SK-N-SH treated with all-trans-retinoic acid at 6 μM for 48 hours (cell line): ENCODE data around the gene BCR.

Source experiments
- ATAC-seq: fragments of 200-7000 bp; cut with Tn5 transposase; 3 replicates; pipeline ENCODE4 v1.9.1; 2020; ENCODE audit warnings: mild to moderate bottlenecking, moderate library complexity
- ARNTL ChIP-seq: fragments of 450-650 bp; formaldehyde crosslinking; IDR thresholded peaks from 2 replicates; pipeline ENCODE4 v1.5.0; 2020; ENCODE audit warnings: low read depth, mild to moderate bottlenecking, moderate library complexity, borderline replicate concordance
- BACH2 ChIP-seq: fragments of 250-450 bp; sonication (Bioruptor Pico); IDR thresholded peaks from 2 replicates; pipeline ENCODE4 v1.9.0; 2021; ENCODE audit warnings: mild to moderate bottlenecking, borderline replicate concordance
- ESRRG ChIP-seq: fragments of 250-450 bp; sonication (Bioruptor Pico); IDR thresholded peaks from 2 replicates; pipeline ENCODE4 v1.6.1; 2021; ENCODE audit warnings: mild to moderate bottlenecking
- ISL1 ChIP-seq: fragments of 250-450 bp; sonication (Bioruptor Pico); IDR thresholded peaks from 2 replicates; pipeline ENCODE4 v2.1.2; 2022; ENCODE audit warnings: mild to moderate bottlenecking, moderate library complexity
- OSR1 ChIP-seq: fragments of 250-450 bp; sonication (Bioruptor Pico); IDR thresholded peaks from 2 replicates; pipeline ENCODE4 v1.8.0; 2022; ENCODE audit warnings: moderate library complexity, mild to moderate bottlenecking, inconsistent platforms
- PPARA ChIP-seq: fragments of 250-450 bp; sonication (Bioruptor Pico); IDR thresholded peaks from 2 replicates; pipeline ENCODE4 v1.5.0; 2020; ENCODE audit warnings: mild to moderate bottlenecking, borderline replicate concordance
- RARB ChIP-seq: fragments of 250-450 bp; sonication (Bioruptor Pico); IDR thresholded peaks from 2 replicates; pipeline ENCODE4 v1.8.0; 2021; ENCODE audit warnings: mild to moderate bottlenecking, moderate library complexity
- SNAI2 ChIP-seq: fragments of 250-450 bp; sonication (Bioruptor Pico); IDR thresholded peaks from 2 replicates; pipeline ENCODE4 v1.5.0; 2020; ENCODE audit warnings: mild to moderate bottlenecking, moderate library complexity
- TCF4 ChIP-seq: fragments of 250-450 bp; sonication (Bioruptor Pico); IDR thresholded peaks from 2 replicates; pipeline ENCODE4 v1.8.0; 2021; ENCODE audit warnings: mild to moderate bottlenecking, moderate library complexity, borderline replicate concordance
- TOX ChIP-seq: fragments of 250-450 bp; sonication (Bioruptor Pico); IDR thresholded peaks from 2 replicates; pipeline ENCODE4 v1.8.0; 2021; ENCODE audit warnings: mild to moderate bottlenecking, moderate library complexity, borderline replicate concordance
- ZC3H10 ChIP-seq: fragments of 250-450 bp; sonication (Bioruptor Pico); IDR thresholded peaks from 2 replicates; pipeline ENCODE4 v1.5.1; 2021; ENCODE audit warnings: mild to moderate bottlenecking, moderate library complexity
- ZFP3 ChIP-seq: fragments of 250-450 bp; sonication (Bioruptor Pico); IDR thresholded peaks from 2 replicates; pipeline ENCODE4 v1.5.0; 2020; ENCODE audit warnings: mild to moderate bottlenecking, moderate library complexity
- ZFP30 ChIP-seq: fragments of 450-650 bp; formaldehyde crosslinking; IDR thresholded peaks from 2 replicates; pipeline ENCODE4 v1.5.0; 2022; ENCODE audit warnings: mild to moderate bottlenecking, moderate library complexity
- ZNF565 ChIP-seq: fragments of 450-650 bp; formaldehyde crosslinking; conservative IDR thresholded peaks from 2 replicates; pipeline ENCODE4 v1.5.0; 2020; ENCODE audit warnings: low read depth, mild to moderate bottlenecking, moderate library complexity
- ZNF70 ChIP-seq: fragments of 450-650 bp; formaldehyde crosslinking; IDR thresholded peaks from 2 replicates; pipeline ENCODE4 v1.5.0; 2020; ENCODE audit warnings: mild to moderate bottlenecking, moderate library complexity
- ZNF8 ChIP-seq: fragments of 450-650 bp; formaldehyde crosslinking; IDR thresholded peaks from 2 replicates; pipeline ENCODE4 v1.5.0; 2020; ENCODE audit warnings: mild to moderate bottlenecking, moderate library complexity
- TF ChIP-seq, protein P1 (sequence below): fragments of 250-450 bp; sonication (Bioruptor Pico); IDR thresholded peaks from 2 replicates; pipeline ENCODE4 v1.8.0; 2021; ENCODE audit warnings: low read depth, mild to moderate bottlenecking, moderate library complexity, borderline replicate concordance
- TF ChIP-seq, protein P2 (sequence below): fragments of 250-450 bp; sonication (Bioruptor Pico); IDR thresholded peaks from 2 replicates; pipeline ENCODE4 v1.5.0; 2020; ENCODE audit warnings: mild to moderate bottlenecking, moderate library complexity
- TF ChIP-seq, protein P3 (sequence below): fragments of 250-450 bp; sonication (Bioruptor Pico); IDR thresholded peaks from 2 replicates; pipeline ENCODE4 v1.5.1; 2021; ENCODE audit warnings: mild to moderate bottlenecking, moderate library complexity
- TF ChIP-seq, protein P4 (sequence below): fragments of 250-450 bp; sonication (Bioruptor Pico); IDR thresholded peaks from 2 replicates; pipeline ENCODE4 v1.8.0; 2020; ENCODE audit warnings: mild to moderate bottlenecking, moderate library complexity, borderline replicate concordance
- TF ChIP-seq, protein P5 (sequence below): fragments of 250-450 bp; sonication (Bioruptor Pico); IDR thresholded peaks from 2 replicates; pipeline ENCODE4 v1.5.1; 2020; ENCODE audit warnings: low read depth, mild to moderate bottlenecking, moderate library complexity

Gene BCR

DNA sequence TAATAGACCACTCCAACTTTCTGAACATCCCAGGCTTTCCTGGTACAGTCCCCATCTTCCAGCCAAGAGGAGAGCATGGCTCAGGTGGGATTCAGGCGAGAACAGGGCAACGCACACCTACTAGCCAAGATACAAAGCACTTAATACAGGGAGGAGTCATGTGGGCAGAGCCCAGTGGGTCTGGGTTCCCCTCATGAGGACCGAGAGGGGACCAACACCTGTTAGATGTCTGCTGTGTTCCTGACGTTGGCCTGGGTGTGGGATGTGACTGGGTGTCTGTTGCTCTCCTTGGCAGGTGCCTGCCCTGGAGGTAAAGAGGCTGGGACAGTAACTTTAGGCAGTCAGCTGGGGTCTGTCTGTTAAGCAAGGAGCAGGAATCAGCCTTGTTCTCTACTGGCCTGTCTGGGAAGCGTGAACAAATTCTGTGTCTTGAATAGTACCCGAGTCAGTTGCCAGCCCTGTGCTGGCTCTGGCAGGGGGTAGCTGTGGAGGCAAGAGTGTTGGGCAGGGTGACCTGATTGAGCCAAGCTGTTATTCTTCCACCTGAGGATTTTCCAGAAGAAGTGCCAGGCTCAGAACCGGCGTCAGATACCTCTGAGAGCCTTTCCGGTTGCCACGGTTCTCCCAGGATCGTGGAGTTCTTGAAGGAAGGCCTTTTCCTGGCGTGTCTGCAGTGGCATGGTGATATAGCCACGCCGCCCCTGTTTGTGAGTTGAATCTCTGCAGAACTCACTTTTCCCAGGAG, 56.3 kb downstream of the BCR start:
- TF ChIP-seq ZC3H10 (CRISPR knock-in tag) (no peak), ZFP3 (CRISPR knock-in tag) (no peak), BACH2 (CRISPR knock-in tag) (no peak), ESRRG (CRISPR knock-in tag) (no peak), TOX (CRISPR knock-in tag) (no peak)
- TF ChIP-seq, protein P1, sequence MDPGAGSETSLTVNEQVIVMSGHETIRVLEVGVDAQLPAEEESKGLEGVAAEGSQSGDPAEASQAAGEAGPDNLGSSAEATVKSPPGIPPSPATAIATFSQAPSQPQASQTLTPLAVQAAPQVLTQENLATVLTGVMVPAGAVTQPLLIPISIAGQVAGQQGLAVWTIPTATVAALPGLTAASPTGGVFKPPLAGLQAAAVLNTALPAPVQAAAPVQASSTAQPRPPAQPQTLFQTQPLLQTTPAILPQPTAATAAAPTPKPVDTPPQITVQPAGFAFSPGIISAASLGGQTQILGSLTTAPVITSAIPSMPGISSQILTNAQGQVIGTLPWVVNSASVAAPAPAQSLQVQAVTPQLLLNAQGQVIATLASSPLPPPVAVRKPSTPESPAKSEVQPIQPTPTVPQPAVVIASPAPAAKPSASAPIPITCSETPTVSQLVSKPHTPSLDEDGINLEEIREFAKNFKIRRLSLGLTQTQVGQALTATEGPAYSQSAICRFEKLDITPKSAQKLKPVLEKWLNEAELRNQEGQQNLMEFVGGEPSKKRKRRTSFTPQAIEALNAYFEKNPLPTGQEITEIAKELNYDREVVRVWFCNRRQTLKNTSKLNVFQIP (CRISPR knock-in tag): no peak
- ATAC-seq: no peak

DNA sequence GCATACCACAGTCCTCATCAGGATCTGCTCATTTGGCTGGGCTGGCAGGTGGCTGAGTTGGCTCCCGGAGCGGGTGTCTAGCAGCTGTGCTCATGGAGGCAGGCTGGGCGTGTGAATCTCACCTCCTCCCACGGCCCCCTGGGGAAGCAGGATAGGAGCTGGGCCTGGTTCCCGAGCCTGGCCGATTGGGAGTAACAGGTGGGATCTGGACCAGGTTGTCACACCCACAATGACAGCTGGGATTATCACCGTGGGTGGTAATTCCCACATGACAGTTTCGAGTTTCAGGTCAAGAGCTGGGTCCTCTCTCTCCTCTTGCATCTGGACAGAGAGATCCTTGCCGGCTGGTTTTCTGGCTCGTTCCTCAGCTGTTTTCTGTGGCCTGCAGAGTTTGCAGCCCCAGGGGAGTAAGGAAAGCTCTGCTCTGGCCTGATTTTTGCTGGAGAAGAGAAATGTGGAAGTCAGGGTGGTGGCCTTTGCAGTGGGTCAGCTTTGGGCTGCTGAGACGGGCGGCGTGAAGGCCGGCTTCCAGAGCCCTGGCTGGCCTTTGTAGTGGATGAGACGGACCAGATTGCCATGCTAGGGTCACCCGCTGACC, 57.0 kb downstream of the BCR start:
- TF ChIP-seq ZNF8: no peak
- TF ChIP-seq, protein P2, sequence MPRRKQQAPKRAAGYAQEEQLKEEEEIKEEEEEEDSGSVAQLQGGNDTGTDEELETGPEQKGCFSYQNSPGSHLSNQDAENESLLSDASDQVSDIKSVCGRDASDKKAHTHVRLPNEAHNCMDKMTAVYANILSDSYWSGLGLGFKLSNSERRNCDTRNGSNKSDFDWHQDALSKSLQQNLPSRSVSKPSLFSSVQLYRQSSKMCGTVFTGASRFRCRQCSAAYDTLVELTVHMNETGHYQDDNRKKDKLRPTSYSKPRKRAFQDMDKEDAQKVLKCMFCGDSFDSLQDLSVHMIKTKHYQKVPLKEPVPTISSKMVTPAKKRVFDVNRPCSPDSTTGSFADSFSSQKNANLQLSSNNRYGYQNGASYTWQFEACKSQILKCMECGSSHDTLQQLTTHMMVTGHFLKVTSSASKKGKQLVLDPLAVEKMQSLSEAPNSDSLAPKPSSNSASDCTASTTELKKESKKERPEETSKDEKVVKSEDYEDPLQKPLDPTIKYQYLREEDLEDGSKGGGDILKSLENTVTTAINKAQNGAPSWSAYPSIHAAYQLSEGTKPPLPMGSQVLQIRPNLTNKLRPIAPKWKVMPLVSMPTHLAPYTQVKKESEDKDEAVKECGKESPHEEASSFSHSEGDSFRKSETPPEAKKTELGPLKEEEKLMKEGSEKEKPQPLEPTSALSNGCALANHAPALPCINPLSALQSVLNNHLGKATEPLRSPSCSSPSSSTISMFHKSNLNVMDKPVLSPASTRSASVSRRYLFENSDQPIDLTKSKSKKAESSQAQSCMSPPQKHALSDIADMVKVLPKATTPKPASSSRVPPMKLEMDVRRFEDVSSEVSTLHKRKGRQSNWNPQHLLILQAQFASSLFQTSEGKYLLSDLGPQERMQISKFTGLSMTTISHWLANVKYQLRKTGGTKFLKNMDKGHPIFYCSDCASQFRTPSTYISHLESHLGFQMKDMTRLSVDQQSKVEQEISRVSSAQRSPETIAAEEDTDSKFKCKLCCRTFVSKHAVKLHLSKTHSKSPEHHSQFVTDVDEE (CRISPR knock-in tag): no peak
- no peak for TF ChIP-seq ZC3H10 (CRISPR knock-in tag)
- TF ChIP-seq, protein P3, sequence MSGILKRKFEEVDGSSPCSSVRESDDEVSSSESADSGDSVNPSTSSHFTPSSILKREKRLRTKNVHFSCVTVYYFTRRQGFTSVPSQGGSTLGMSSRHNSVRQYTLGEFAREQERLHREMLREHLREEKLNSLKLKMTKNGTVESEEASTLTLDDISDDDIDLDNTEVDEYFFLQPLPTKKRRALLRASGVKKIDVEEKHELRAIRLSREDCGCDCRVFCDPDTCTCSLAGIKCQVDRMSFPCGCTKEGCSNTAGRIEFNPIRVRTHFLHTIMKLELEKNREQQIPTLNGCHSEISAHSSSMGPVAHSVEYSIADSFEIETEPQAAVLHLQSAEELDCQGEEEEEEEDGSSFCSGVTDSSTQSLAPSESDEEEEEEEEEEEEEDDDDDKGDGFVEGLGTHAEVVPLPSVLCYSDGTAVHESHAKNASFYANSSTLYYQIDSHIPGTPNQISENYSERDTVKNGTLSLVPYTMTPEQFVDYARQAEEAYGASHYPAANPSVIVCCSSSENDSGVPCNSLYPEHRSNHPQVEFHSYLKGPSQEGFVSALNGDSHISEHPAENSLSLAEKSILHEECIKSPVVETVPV (CRISPR knock-in tag): no peak
- TF ChIP-seq ISL1 (CRISPR knock-in tag): no peak
- no peak for TF ChIP-seq ARNTL
- TF ChIP-seq OSR1: no peak
- no peak for TF ChIP-seq ZNF70 (CRISPR knock-in tag)
- no peak for TF ChIP-seq ZFP30 (CRISPR knock-in tag)
- no peak for TF ChIP-seq ZNF565 (CRISPR knock-in tag)
- no peak for TF ChIP-seq RARB
- TF ChIP-seq TCF4 (CRISPR knock-in tag): no peak
- no peak for TF ChIP-seq PPARA (CRISPR knock-in tag)
- no peak for TF ChIP-seq ZFP3 (CRISPR knock-in tag)
- TF ChIP-seq, protein P4, sequence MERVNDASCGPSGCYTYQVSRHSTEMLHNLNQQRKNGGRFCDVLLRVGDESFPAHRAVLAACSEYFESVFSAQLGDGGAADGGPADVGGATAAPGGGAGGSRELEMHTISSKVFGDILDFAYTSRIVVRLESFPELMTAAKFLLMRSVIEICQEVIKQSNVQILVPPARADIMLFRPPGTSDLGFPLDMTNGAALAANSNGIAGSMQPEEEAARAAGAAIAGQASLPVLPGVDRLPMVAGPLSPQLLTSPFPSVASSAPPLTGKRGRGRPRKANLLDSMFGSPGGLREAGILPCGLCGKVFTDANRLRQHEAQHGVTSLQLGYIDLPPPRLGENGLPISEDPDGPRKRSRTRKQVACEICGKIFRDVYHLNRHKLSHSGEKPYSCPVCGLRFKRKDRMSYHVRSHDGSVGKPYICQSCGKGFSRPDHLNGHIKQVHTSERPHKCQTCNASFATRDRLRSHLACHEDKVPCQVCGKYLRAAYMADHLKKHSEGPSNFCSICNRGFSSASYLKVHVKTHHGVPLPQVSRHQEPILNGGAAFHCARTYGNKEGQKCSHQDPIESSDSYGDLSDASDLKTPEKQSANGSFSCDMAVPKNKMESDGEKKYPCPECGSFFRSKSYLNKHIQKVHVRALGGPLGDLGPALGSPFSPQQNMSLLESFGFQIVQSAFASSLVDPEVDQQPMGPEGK (CRISPR knock-in tag): no peak
- TF ChIP-seq, protein P1 (CRISPR knock-in tag): no peak
- TF ChIP-seq SNAI2: no peak
- TF ChIP-seq, protein P5, sequence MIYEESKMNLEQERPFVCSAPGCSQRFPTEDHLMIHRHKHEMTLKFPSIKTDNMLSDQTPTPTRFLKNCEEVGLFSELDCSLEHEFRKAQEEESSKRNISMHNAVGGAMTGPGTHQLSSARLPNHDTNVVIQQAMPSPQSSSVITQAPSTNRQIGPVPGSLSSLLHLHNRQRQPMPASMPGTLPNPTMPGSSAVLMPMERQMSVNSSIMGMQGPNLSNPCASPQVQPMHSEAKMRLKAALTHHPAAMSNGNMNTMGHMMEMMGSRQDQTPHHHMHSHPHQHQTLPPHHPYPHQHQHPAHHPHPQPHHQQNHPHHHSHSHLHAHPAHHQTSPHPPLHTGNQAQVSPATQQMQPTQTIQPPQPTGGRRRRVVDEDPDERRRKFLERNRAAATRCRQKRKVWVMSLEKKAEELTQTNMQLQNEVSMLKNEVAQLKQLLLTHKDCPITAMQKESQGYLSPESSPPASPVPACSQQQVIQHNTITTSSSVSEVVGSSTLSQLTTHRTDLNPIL: no peak
- no peak for TF ChIP-seq BACH2 (CRISPR knock-in tag)
- no peak for ATAC-seq
